Fibroblast of skin of abdomen (primary cell): ENCODE data around the gene ADRA2B.

Experiments
- DNase-seq: peaks from one replicate; pipeline ENCODE4 v3.0.0-alpha.2; 2013

ADRA2B gene

DNA sequence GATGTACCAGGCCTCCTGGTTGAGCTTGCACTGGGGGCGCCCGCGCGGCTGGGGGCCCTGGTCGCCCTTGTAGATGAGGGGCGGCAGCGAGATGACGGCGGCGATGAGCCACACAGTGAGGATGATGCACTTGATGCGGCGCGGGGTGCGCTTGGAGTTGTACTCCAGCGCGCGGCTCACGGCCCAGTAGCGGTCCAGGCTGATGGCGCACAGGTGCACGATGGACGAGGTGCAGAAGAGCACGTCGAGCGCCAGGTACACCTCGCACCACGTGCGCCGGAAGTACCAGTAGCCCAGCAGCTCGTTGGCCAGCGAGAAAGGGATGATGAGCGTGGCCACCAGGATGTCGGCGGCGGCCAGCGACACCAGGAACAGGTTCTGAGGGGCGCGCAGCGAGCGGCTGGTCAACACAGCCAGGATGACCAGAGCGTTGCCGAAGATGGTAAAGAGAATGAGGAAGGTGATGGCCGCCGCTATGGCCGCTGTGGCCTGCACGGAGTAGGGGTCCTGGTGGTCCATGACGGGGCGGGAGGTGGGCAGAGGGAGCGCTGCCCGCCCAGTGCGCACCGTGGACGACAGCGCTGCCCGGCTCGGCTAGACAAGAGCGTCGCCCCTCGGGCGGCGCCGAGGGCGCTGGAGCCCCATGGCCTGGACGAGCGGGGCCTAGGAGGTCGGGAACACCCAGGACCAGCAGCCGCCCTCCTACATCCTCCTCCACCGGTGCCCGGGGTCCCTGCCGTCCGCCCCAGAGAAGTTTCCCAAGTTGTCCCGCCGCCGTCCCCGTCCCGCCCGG is 544 bp downstream of the ADRA2B start:
- DNase-seq: no peak

DNA sequence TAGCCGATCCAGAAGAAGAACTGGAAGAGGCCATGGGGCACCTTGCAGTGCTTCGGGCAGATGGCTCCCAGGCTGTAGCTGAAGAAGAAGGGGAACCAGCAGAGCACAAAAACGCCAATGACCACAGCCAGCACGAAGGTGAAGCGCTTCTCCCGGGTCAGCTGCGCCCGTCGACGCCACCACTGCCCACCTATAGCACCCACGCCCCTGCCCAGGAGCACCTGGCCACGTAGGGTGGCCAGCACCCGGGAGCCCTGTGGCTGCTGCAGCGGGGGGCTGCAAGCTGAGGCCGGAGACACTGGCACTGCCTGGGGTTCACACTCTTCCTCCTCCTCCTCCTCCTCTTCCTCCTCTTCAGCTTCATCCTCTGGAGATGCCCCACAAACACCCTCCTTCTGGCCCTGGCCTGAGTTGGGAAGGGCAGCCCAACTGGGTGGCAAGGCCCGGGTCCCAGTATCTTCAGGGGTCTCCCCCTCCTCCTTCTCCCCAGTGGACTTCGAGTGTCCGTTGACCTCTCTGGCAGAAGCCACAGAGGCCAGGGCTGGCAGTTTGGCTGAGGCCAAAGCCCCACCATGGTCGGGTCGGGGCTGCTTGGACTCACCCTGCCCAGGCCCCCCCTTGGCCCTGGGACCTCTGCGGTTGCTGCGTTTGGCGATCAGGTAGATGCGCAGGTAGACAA is 1.3 kb downstream of the ADRA2B start:
- DNase-seq: no peak

DNA sequence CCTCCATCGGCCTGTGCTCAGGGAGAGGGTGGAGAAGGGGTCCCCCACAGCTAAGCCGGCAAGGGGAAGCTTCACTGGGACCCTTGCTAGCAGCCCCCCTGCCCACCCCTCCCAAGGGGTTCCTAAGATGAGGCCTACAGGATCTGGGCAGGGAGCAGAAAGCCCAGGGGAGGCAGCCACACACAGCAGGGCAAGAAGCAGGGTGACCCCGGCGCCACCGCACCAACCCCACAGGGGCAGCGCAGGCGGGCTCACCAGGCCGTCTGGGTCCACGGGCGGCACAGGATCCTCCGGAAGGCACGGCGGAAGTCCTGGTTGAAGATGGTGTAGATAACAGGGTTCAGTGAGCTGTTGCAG is 1.8 kb downstream of the ADRA2B start:
- DNase-seq: no peak

DNA sequence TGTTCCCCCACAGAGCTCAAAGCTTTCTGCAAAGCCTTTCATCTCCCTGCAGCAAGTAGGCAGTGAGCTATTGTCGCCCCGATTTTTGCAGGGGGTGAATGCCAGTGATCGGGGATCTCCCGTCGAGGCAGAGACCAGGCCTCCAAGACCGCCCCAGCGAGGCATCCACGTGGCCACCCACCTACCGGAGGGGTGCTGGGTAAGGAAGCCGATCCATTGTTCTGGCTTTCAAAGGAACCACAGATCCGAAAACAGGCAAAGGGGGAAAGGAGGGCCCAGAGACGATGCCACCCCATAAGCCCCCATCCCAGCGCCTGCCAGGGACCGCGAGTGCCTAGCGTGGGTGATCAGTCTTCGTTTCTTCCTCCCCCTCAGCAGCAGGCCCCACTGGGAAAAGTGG is 2.4 kb downstream of the ADRA2B start:
- DNase-seq: no peak

DNA sequence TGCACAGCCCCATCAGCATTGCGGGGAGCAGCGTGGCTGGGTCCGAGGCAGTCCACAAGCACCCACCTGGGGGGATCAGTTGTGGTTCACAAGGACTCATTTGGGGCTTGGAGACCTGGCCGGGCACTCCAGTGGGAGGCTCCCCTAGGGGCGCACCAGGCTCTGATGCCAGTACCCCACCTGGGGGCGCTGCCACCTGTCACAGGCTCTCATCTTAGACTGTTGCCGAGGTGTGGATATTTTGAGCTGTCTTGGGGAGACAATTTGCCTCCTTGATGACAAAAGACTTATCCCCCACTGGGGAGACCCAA is 3.0 kb downstream of the ADRA2B start:
- DNase-seq: no peak

DNA sequence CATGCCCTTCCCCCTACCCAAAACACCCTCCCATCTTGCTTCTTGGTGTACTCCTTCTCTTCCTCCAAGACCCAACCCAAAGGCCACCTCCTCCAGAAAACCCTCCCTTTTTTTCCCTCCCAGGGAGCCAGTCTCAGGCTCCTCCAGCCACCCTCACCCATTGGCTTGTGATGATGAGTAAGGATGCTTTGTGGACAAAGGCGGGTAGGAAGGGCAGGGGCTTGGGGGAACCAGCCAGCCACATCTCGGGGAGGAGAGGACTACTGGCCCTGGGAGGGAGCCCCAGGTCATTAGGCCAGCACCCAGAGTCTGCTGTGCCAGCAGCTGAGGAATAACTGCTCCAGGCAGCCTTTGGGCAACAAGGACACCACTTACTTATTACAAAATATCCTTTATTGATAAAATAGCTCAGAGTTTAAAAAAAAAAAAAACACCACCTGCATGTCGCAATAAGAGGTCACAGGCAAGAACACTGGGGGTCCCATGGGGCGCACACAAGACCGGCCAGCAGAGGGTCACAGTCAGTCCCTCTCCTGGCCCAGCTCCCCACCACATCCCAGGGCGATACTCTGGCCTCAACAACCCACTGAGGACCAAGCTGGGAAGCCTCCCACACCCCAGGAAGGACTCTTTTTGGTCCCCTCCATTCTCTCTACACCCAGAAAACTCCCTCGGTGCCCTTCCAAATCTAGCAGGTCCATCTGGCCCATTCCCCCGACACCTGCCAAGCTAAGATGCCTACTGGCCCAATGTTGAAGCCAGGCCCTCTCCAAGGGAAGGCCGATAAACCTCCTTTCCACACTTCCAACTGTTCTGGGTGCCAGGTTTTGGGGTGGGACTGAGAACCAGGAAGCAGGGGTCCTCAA is 3.6 kb downstream of the ADRA2B start:
- DNase-seq: no peak

DNA sequence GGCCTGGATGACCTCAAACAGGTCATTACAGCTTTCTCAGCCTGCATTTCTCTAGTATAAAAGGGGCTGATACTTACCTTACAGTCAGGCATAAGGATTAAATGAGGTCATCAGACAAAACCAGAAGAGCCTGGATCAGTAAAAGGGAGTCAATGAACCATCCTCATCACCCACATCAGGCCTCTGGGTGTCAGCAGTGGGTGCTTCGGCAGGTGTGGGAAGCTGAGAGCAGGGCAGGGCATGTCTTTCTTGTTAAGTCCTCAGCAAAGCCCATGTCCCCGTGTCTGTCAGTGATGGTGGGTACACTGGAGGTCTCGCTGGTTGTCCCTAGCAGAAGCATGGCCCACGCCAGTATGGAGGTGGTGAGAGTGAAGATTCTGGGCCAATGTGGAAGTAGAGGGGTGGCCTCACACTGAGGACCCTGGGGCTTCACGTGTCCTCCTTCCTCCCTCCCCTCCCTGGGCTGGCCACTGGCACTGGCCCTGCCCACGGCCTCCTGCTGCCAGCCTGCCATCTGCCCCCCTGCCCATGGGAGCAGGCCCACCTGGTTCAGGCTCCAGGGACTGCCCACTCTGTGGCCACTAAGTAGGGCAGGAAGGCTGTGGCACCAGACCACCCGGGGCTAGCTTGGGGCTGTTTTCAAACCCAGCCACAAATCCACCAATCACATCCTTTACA is 4.4 kb downstream of the ADRA2B start:
- no peak for DNase-seq

DNA sequence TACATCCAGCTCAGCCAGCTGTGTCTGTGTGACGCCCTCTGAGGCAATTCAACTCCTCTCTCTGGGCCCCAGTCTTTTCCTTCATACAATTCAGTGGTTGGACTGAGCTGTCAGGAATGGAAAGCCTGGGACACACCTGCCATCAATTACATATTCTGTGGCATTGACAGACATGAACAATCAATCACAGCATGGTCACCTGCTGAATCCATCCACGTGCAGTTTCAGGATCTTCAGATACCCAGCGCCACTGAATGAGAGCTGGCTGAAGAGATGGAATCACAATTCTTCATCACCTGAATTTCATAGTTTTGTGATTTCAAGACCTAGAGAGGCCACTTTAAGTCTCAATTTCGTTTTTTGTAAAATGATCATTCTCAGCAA is 5.1 kb downstream of the ADRA2B start:
- DNase-seq: no peak

DNA sequence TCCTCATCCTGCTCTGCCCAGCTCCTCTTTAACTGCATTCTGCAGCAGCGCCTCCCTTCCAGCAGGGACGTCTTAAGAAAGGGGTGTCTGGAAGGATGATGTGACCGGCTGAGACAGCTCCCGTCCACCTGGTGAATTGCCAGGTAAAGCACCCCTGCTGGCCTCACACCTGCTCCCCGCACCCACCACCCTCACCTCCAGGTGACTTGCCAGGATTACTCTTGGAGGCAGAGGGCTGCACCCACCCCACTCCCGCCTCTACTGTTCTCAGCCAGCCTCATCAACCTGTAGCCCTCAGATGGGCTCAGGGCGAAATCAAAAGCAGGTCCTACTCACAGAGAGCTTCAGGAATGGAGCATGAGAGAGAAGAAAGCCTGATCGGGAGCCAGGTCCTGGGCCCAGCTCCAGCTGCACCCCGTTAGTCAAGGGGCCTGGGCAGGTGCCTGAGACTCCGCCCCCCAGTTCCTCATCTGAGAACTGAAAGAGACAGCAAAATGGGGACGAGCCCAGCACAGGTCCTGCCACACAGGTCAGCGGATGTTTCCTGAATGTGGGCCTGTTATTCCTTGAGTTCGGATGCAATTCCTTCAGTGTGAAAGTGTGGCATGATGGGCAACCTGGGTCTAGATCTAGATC is 5.6 kb downstream of the ADRA2B start:
- DNase-seq: no peak

DNA sequence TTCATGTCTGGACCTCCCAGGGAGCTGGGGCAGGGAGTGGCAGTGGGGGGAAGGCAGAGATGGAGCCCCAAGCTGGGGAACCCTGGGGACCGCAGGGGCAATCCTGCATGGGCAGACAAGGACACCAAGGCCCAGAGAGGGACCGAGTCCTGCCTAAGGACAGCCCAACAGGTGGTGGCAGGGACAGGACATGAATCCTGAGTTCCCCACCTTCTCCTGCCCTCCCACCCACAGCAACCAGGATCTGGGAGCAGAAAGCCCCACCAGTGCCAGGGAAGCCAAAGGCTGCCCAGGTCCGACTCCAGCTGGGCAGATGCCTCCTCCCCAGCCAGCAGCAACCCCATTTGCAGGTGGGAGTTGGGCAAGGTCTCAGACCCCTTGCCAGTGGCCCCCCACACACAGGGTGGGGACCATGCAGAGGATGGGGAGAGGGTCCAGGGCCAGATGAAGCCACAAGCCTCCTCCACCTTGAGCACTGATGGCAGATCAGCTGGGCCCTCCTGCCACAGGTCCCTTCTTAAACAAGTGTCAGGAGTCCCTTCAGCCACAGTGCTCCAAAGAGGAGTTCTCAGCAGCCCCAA is 6.3 kb downstream of the ADRA2B start:
- no peak for DNase-seq

DNA sequence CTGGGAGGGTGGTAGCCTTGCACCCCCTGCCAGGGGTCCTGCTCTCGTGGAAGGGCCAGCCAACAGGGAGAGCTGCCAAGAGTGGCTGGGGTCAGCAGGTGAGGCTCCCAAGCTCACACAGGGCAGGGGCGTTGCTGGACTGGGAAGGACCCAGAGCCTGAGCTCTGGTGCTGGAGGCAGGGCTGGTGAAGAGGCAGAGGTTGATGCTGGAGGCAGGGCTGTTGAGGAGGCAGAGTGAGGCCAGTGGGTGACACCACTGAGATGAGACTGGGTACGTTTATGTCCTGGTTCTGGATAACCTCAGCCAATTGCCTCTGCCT is 7.0 kb downstream of the ADRA2B start:
- DNase-seq: no peak

DNA sequence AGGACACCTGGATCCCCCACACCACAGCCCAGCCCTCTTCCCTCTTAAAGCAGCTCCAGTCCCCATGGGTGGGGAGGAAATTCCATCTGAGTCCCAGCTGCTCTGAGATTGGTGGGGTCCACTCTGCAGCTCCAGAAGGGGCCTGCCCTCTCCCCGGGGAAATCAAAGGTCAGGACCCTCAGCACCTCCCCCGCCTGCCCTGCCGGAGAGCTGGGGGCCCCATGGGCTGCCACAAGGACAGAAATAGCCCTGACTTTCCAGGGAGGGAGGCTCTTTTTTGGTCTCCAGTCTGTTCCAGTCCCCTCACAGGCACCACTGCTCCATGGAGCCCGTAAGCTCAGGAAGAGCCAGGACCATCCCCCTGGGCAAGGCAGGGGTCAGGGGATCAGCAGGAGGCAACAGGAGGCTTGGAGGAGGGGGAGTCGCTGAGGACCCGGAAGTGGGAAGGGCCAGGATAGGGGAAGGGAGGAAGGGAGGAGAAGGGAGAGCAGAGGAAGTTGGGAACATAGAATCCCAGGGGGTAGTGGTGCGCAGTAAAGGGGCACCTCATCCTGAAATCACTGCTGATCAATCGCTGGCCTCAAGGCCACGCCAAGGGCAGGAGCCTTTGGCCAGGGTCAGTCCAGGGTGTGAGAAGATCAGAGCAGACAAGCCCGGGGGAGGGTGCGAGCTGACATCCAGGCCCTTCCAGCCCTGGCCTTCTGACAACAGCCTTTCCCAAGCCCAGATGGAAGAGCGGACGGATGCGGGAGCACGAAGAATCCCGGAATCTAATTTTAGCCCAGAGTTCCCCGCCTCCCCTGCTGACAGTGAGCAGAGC is 7.6 kb downstream of the ADRA2B start:
- DNase-seq: peak; percentile 25

DNA sequence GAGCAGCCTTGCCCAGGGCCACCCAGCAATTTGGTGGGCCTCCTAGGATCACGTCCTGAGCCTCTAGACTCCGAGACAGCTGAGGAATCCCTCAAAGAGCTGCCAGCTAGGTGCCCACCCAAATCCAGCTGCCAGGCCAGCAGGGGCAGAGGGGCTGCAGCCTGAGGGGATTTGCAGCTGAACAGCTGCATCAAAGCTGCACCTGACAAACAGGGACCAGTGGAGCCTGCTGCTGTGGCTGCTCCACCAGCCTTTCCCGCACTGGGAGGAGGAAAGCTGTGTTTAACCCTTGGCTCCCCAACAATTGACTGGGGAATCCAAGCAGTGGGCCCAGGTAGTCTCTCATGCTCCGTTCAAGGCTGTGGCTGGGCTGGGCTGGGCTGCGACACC is 8.2 kb downstream of the ADRA2B start:
- DNase-seq: no peak

DNA sequence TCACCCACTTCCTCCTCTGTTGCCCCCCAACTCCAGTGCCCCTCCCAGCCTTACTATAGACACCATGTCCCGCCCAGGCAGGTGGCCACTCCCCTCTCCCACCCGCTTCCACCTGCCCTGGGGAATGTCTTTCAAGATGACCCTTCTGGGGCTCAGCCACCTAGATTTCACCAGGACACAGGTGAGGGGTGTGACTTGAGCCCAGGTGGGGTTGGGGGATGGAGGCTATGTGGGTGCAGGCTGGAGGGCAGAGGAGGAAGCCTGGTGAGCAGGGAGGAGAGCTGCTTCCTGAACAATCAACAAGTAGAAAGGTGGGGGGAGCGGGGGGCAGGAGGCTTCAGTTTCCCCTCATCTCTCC is 8.7 kb downstream of the ADRA2B start:
- no peak for DNase-seq

DNA sequence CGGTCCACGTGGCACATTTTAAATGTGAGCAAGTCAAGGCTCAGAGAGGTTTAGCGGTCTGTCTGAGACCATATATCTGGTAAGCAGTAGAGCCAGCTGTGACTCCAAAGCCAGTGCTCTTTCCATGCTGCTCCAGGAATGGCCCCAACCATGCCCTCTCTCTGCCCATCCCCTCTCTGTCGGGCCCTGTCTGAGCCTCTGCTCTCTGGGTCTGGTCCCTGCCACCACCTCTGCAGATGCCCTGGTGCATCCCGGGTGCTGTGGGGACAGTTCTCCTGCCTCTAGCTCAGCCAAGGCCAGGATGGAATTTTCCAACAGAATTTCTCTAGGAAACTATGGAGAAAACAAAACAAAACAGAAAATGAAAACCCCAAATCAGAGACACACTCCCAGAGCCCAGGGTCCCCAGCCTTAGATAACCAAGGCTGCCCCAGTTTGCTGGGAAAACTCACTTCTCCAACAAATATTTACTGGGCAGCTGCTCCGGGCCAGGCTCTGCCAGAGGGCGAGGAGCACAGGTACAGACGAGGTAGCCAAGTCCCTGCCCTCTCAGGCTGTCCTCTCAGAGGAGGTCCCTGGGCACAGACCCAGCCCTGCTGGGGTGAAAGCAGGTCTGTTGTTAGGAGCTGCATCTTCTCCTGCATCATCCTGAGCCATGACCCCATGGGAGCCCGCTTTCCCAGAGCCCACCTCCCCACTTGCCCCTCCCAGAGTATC is 9.2 kb downstream of the ADRA2B start:
- DNase-seq: no peak

DNA sequence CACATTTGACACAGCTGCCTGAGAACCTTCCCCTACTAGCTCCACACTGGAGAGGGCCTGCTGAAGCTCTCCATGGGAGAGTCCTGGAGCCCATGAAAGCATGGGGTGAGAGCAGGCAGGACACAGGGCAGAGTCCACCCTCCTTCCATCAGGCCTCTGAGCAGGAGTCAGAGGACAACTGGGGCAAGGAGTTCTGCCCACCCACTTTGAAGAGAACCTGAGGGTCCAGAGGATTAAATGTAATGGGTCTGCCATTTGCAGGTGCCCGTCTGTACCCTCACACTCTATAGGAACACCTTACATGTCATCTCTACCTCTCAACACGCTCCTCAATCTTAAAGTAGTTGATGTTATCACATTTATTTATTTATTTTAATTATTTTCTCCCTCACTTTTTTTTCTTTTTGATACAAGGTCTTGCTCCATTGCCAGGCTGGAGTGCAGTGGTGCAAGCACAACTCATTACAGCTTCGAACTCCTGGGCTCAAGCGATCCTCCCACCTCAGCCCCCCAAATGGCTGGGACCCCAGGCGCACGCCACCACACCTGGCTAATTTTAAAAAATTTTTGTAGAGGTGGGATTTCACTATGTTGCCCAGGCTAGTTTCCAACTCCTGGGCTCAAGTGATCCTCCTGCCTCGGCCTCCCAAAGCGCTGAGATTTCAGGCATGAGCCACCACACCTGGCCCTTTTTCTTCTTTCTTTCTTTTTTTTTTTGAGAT is 10.2 kb downstream of the ADRA2B start:
- no peak for DNase-seq

DNA sequence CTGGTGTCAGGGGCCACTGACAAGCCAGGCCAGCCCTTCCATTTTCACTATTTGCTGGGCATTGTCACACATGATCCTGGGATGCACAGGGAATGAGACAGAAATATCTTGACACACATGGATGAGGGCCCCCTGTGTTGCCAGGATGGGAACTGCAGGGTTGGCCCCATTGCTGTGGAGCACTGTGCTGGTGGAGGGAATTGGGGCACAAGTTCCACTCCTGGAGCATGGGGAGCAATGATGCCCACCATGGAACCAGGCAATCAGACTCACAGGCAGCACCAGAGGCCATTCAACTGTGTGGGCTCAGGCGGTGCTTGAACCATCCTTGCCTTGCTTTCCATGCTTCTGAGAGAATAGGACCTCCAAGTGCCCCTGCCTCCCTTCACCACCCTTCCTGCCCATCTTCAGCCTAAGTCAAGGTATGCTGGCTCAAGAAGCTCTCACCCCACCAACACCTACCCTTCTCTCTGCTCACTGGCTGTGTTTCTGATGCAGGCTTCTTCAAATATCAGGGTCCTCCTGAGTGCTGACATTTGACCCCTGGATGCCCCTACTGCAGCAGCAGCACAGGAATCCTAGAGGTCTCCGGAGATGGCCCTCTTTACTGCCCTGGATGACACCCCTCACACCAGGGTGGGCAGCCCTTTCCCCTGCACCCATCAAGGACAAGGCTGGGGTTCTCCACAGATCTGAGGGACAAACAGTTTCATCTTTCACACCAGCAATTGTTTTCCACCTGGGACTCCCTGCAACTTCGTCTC is 11.0 kb downstream of the ADRA2B start:
- no peak for DNase-seq

DNA sequence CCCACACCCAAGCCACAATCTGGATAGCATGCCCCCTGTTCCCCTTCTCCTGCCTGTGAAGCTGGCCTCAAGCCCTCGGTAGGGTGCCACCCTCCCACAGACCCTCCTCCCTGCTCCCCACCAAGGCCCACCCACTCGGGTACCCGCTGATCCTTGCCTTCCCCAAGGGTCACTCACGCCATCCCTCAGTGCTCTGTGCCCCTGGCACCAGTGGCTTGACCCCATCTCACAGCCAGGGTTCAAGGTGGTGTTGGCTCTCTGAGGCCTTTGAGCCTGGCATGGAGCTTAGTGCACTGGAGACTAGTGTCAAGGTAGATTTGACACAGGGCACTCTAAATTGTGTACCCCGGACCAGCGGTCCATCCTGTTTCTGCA is 11.9 kb downstream of the ADRA2B start:
- no peak for DNase-seq

DNA sequence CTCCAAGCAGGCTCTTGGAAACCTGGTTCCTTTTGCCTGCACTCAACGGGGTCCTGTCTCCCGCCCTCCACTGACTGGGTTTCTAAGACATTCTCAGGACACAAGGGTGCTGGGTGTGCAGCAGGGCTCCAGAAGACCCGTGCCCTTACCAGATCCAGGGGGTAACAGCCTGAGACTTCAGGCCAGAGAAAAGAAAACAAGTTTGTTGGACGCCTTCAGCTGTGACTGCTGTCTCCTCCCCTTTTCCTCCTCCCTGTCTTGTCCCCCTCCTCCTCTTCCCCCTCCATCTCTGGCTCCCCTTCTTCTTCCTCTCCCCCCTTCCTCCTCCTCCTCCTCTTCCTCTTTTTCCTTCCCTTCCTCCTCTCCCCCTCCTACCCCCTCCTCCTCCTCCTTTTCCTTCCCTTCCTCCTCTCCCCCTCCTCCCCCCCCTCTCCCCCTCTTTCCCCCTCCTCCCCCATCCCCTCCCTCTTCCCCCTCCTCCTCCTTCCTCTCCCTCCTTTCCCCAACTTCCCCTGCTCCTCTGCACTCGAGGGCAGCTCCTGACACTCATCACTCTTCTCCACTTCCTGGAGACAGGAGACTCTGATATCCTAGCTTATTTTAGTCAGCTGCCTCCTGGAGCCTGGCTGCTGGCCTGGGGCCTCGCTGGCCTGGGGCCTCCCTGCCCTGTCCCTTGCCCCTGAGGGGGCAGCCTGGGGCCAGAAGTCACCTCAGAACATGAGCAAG is 12.4 kb downstream of the ADRA2B start:
- no peak for DNase-seq
